BLaER1 (cell line): ENCODE data around the gene IL1B.
A peak's percentile ranks its signal among the peaks of the same experiment; 100 is the strongest.

Source experiments
- H3K27ac ChIP-seq: shearing (Covaris generic); formaldehyde crosslinking; 2 replicates; pipeline ENCODE4 v1.8.1; 2022
- H3K27me3 ChIP-seq: shearing (Covaris generic); formaldehyde crosslinking; 2 replicates; pipeline ENCODE4 v1.8.1; 2022
- H3K36me3 ChIP-seq: shearing (Covaris generic); formaldehyde crosslinking; 2 replicates; pipeline ENCODE4 v1.8.1; 2022
- H3K4me1 ChIP-seq: shearing (Covaris generic); formaldehyde crosslinking; 2 replicates; pipeline ENCODE4 v1.8.1; 2022
- H3K4me2 ChIP-seq: shearing (Covaris generic); formaldehyde crosslinking; 2 replicates; pipeline ENCODE4 v1.8.1; 2022
- H3K4me3 ChIP-seq: shearing (Covaris generic); formaldehyde crosslinking; 2 replicates; pipeline ENCODE4 v1.8.1; 2022
- H3K9ac ChIP-seq: shearing (Covaris generic); formaldehyde crosslinking; 2 replicates; pipeline ENCODE4 v1.8.1; 2022
- H3K9me3 ChIP-seq: shearing (Covaris generic); formaldehyde crosslinking; 2 replicates; pipeline ENCODE4 v1.8.1; 2022
- H4K20me1 ChIP-seq: shearing (Covaris generic); formaldehyde crosslinking; 2 replicates; pipeline ENCODE4 v1.8.1; 2022
- Cebpa-rat ChIP-seq: shearing (Covaris generic); IDR thresholded peaks from 2 replicates; pipeline ENCODE4 v1.8.1; 2022

IL1B gene

DNA sequence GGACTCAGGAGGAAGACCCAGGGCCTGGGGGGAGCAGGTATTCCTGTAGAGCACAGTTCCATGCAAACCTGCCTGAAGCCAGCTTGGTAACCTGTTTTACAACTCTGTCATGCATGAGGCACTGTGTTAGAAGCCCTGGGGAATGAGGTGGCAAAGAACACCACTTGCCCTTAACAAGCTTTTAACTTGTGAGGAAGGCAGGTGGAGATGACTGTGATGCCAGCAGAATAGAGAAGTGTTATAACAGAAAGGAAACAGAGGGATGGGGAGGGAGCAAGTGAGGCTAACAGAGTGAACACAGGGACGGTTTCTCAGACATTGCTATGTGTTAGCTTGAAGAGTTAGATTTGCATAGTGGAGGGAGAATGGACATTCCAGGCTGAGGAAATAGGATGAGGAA, 40.8 kb downstream of the IL1B start:
- H3K4me3 ChIP-seq = no peak overlapping the region
- no peak for TF ChIP-seq Cebpa-rat
- H3K4me2 ChIP-seq = peak overlapping the region; percentile 52
- H3K27ac ChIP-seq = peak overlapping the region; percentile 41; the same call in 1 of the 2 replicates
- no peak overlapping the region for H3K9ac ChIP-seq
- no peaks in the 10 kb centered on the region for H4K20me1 ChIP-seq
- H3K4me1 ChIP-seq = peaks cover 55% of the 10 kb centered on the region
- no peaks in the 10 kb centered on the region for H3K27me3 ChIP-seq
- H3K36me3 ChIP-seq = no peaks in the 10 kb centered on the region
- peaks cover 13% of the 10 kb centered on the region; the same call in 1 of the 2 replicates for H3K9me3 ChIP-seq

DNA sequence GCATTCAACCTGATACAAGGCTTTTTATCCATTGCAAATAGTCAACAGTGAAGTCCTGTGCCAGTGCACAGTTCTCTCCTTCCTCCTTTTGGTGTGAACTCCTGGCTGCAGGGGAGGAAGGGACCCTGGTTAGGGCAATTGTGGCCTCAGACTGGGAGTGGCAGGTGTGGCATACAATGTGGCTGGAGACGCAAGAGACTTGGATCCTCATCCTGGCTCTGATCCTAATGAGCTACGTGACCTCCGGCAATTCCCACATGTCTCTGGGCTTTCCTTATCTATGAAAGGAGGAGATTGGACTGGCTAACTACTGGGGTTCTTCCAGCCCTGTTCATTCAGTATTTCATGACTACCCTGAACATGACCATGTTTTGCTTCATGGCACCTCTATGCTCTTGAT, 41.7 kb downstream of the IL1B start:
- peaks cover 11% of the 10 kb centered on the region; the same call in 1 of the 2 replicates for H3K9me3 ChIP-seq
- peak overlapping the region; percentile 24; the same call in 1 of the 2 replicates for H3K4me2 ChIP-seq
- H4K20me1 ChIP-seq = no peaks in the 10 kb centered on the region
- no peak overlapping the region for H3K4me3 ChIP-seq
- H3K36me3 ChIP-seq = no peaks in the 10 kb centered on the region
- peaks cover 46% of the 10 kb centered on the region for H3K4me1 ChIP-seq
- TF ChIP-seq Cebpa-rat = no peak
- no peaks in the 10 kb centered on the region for H3K27me3 ChIP-seq
- no peak overlapping the region for H3K9ac ChIP-seq
- H3K27ac ChIP-seq = no peak overlapping the region; the same call in 1 of the 2 replicates

DNA sequence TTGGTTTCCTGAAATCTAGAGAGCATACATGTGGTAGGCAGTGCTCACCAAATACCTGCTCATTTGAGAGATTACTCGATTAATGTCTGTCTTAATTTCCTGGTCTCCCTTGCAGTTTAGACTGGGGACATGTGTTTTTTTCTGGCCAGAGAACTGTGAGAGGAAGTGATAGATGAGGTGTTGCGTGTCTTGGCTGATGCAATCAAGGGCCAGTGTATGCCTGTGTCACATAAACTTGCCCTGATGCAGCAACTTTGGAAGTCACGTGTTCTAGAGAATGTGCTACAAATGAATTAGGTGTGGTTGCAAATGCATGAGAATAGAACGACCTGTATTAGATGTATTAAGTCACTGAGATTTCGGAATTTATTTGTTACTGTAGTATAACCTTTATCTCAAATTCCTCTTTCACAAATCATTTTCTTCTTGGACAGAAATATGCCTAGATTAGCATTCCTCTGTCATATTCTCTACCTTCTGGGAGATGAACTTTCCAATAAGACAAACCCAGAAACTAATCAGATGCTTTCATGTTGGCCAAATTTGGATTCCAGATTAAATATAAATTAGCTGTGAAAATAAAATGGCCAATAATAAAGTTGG, 42.3 kb downstream of the IL1B start:
- no peak for TF ChIP-seq Cebpa-rat
- H3K4me1 ChIP-seq = peaks cover 40% of the 10 kb centered on the region
- H3K9me3 ChIP-seq = peaks cover 11% of the 10 kb centered on the region; the same call in 1 of the 2 replicates
- peak overlapping the region; percentile 19; the same call in 1 of the 2 replicates for H3K27ac ChIP-seq
- no peak overlapping the region for H3K4me3 ChIP-seq
- no peaks in the 10 kb centered on the region for H4K20me1 ChIP-seq
- peak overlapping the region; percentile 29; the same call in 1 of the 2 replicates for H3K4me2 ChIP-seq
- no peaks in the 10 kb centered on the region for H3K36me3 ChIP-seq
- H3K27me3 ChIP-seq = no peaks in the 10 kb centered on the region
- H3K9ac ChIP-seq = no peak overlapping the region

- Histone ChIP-seq H3K4me2 (no peak overlapping the region), H3K9me3 (peaks cover 11% of the 10 kb centered on the region; the same call in 1 of the 2 replicates), H3K4me1 (peaks cover 34% of the 10 kb centered on the region), H3K9ac (no peak overlapping the region), H3K4me3 (no peak overlapping the region), H3K36me3 (no peaks in the 10 kb centered on the region), H3K27ac (peak overlapping the region; percentile 23; the same call in 1 of the 2 replicates), H4K20me1 (no peaks in the 10 kb centered on the region), H3K27me3 (no peaks in the 10 kb centered on the region)
- TF ChIP-seq Cebpa-rat = no peak
Observed at GRCh38 chr2:112793449-112793978, 43.1 kb downstream of the IL1B start.

GRCh38 chr2:112792419-112792818, 44.2 kb downstream of the IL1B start:
- H3K27ac ChIP-seq = no peak overlapping the region
- no peak overlapping the region for H3K9ac ChIP-seq
- no peaks in the 10 kb centered on the region for H3K36me3 ChIP-seq
- no peak overlapping the region for H3K4me3 ChIP-seq
- H4K20me1 ChIP-seq = no peaks in the 10 kb centered on the region
- H3K9me3 ChIP-seq = peaks cover 5% of the 10 kb centered on the region; the same call in 1 of the 2 replicates
- no peak for TF ChIP-seq Cebpa-rat
- no peaks in the 10 kb centered on the region for H3K27me3 ChIP-seq
- H3K4me2 ChIP-seq = no peak overlapping the region
- H3K4me1 ChIP-seq = peaks cover 27% of the 10 kb centered on the region

GRCh38 chr2:112791693-112792230, 44.8 kb downstream of the IL1B start:
- Histone ChIP-seq H3K9ac (no peak overlapping the region), H3K36me3 (no peaks in the 10 kb centered on the region), H3K9me3 (peaks cover 5% of the 10 kb centered on the region; the same call in 1 of the 2 replicates), H3K4me3 (no peak overlapping the region), H3K27ac (no peak overlapping the region), H3K27me3 (no peaks in the 10 kb centered on the region), H3K4me1 (peaks cover 27% of the 10 kb centered on the region), H3K4me2 (no peak overlapping the region), H4K20me1 (no peaks in the 10 kb centered on the region)
- no peak for TF ChIP-seq Cebpa-rat

DNA sequence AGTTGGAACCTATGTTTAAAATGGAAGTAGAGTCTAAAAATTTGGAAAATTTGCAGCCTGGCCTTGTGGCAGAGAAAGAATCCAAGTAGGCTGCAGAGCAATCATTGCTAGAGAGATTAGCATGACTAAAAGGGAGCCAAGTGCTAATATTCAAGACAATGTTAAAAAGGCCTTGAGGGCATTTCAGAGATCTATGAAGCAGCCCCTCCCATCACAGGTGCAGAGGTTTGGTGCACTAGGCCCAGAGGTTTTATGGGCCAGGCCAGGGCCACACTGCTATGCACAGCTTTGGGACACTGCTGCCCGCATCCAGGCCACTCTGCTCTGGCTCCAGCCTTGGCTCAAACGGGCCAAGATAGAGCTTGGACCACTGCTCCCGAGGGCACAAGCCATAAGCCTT, 45.6 kb downstream of the IL1B start:
- H3K9ac ChIP-seq = no peak overlapping the region
- H3K9me3 ChIP-seq = peaks cover 5% of the 10 kb centered on the region; the same call in 1 of the 2 replicates
- TF ChIP-seq Cebpa-rat = no peak
- no peaks in the 10 kb centered on the region for H3K36me3 ChIP-seq
- no peaks in the 10 kb centered on the region for H4K20me1 ChIP-seq
- H3K27me3 ChIP-seq = no peaks in the 10 kb centered on the region
- no peak overlapping the region for H3K4me2 ChIP-seq
- peaks cover 21% of the 10 kb centered on the region for H3K4me1 ChIP-seq
- no peak overlapping the region for H3K4me3 ChIP-seq
- no peak overlapping the region for H3K27ac ChIP-seq

DNA sequence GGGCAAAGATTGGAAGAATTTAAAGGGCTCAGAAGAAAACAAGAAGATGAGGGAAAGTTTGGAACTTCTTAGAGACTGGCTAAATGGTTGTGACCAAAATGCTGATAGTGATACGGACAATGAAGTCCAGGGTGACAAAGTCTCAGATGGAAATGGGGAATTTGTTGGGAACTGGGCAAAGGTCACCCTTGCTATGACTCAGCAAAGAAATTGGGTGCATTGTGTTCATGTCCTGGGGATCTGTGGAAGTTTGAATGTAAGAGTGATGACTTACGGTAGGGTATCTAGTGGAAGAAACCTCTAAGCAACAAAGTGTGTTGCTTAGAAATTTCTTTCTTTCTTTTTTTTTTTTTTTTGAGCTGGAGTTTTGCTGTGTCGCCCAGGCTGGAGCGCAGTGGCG, 46.3 kb downstream of the IL1B start:
- no peak for TF ChIP-seq Cebpa-rat
- no peak overlapping the region for H3K4me3 ChIP-seq
- no peaks in the 10 kb centered on the region for H4K20me1 ChIP-seq
- H3K27ac ChIP-seq = no peak overlapping the region
- H3K36me3 ChIP-seq = no peaks in the 10 kb centered on the region
- H3K27me3 ChIP-seq = no peaks in the 10 kb centered on the region
- peaks cover 14% of the 10 kb centered on the region for H3K4me1 ChIP-seq
- H3K4me2 ChIP-seq = no peak overlapping the region
- peaks cover 5% of the 10 kb centered on the region; the same call in 1 of the 2 replicates for H3K9me3 ChIP-seq
- no peak overlapping the region for H3K9ac ChIP-seq

DNA sequence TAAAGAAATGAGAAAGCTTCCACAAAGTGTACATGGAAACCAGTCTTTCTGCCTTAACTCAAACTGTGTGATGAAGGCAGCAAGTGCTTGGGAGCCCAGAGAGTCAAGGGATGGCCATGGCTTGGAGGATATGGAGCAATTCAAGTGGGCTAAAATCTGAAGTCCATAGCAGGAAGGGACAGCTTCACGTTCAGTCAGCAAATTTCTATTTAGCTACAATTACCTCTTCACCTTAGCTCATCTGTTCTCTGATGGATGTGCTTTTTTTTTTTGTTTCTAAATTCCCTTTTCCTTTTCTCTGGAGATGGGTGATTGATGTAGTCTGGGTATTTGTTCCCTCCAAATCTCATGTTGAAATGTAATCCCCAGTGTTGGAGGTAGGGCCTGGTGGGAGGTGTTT, 47.4 kb downstream of the IL1B start:
- H3K4me2 ChIP-seq = no peak overlapping the region
- H4K20me1 ChIP-seq = no peaks in the 10 kb centered on the region
- H3K4me3 ChIP-seq = no peak overlapping the region
- no peak overlapping the region for H3K27ac ChIP-seq
- no peak overlapping the region for H3K9ac ChIP-seq
- no peaks in the 10 kb centered on the region for H3K27me3 ChIP-seq
- peaks cover 5% of the 10 kb centered on the region; the same call in 1 of the 2 replicates for H3K9me3 ChIP-seq
- H3K4me1 ChIP-seq = peaks cover 10% of the 10 kb centered on the region
- no peaks in the 10 kb centered on the region for H3K36me3 ChIP-seq
- no peak for TF ChIP-seq Cebpa-rat

GRCh38 chr2:112788653-112789052, 47.9 kb downstream of the IL1B start:
- H4K20me1 ChIP-seq = no peaks in the 10 kb centered on the region
- no peak overlapping the region for H3K9ac ChIP-seq
- no peaks in the 10 kb centered on the region for H3K36me3 ChIP-seq
- H3K27me3 ChIP-seq = no peaks in the 10 kb centered on the region
- TF ChIP-seq Cebpa-rat = no peak
- no peak overlapping the region for H3K4me3 ChIP-seq
- peaks cover 5% of the 10 kb centered on the region; the same call in 1 of the 2 replicates for H3K4me1 ChIP-seq
- no peak overlapping the region for H3K4me2 ChIP-seq
- no peak overlapping the region for H3K27ac ChIP-seq
- peaks cover 5% of the 10 kb centered on the region; the same call in 1 of the 2 replicates for H3K9me3 ChIP-seq
